GM11168 (cell line): ENCODE data around the gene ZFHX2.
"Not testable (repeated sequence)": the region's sequence is repeated elsewhere in the genome, so short reads cannot be mapped to it uniquely, and the experiment has no call there.

ENCODE experiments used
- in situ Hi-C: fragments of 300-500 bp; cut with MboI; formaldehyde crosslinking; loops from one replicate; pipeline ENCODE4 v1.12.0; 2022; ENCODE audit warnings: low sequenced_read_pairs; ENCODE audit not compliant: unreplicated experiment

Gene ZFHX2

GRCh38 chr14:23545740-23546365, 5.7 kb downstream of the ZFHX2 start:
- in situ Hi-C loops: no loop called here

GRCh38 chr14:23544511-23545447, 6.8 kb downstream of the ZFHX2 start:
- in situ Hi-C loops: no loop called here

- in situ Hi-C loops: no loop called here
Observed at GRCh38 chr14:23543403-23543802, 8.2 kb downstream of the ZFHX2 start.

- in situ Hi-C loops: no loop called here
Observed at GRCh38 chr14:23542261-23542660, 9.3 kb downstream of the ZFHX2 start.

- in situ Hi-C loops: no loop called here
Observed at GRCh38 chr14:23540141-23540469, 11.5 kb downstream of the ZFHX2 start.

GRCh38 chr14:23539248-23540140, 12.1 kb downstream of the ZFHX2 start:
- in situ Hi-C loops: no loop called here

GRCh38 chr14:23538785-23539184, 12.8 kb downstream of the ZFHX2 start:
- in situ Hi-C loops: no loop called here

GRCh38 chr14:23538050-23538718, 13.4 kb downstream of the ZFHX2 start:
- in situ Hi-C loops: no loop called here

GRCh38 chr14:23537351-23538049, 14.1 kb downstream of the ZFHX2 start:
- in situ Hi-C loops: no loop called here

- in situ Hi-C loops: not testable (repeated sequence)
Observed at GRCh38 chr14:23536906-23537305, 14.7 kb downstream of the ZFHX2 start.

GRCh38 chr14:23536494-23536893, 15.1 kb downstream of the ZFHX2 start:
- in situ Hi-C loops: no loop called here

- in situ Hi-C loops: no loop called here
Observed at GRCh38 chr14:23535943-23536342, 15.6 kb downstream of the ZFHX2 start.

- in situ Hi-C loops: no loop called here
Observed at GRCh38 chr14:23533652-23534435, 17.7 kb downstream of the ZFHX2 start.

- in situ Hi-C loops: no loop called here
Observed at GRCh38 chr14:23532658-23533057, 18.9 kb downstream of the ZFHX2 start.

GRCh38 chr14:23531391-23531790, 20.2 kb downstream of the ZFHX2 start:
- in situ Hi-C loops: no loop called here

- in situ Hi-C loops: no loop called here
Observed at GRCh38 chr14:23530375-23531055, 21.1 kb downstream of the ZFHX2 start.

- in situ Hi-C loops: no loop called here
Observed at GRCh38 chr14:23529016-23529415, 22.5 kb downstream of the ZFHX2 start.

GRCh38 chr14:23528555-23528954, 23.0 kb downstream of the ZFHX2 start:
- in situ Hi-C loops: no loop called here
